ENCODE results near the gene PHAX.
A peak's percentile ranks its signal among the peaks of the same experiment; 100 is the strongest.
"Not testable (repeated sequence)": the region's sequence is repeated elsewhere in the genome, so short reads cannot be mapped to it uniquely, and the experiment has no call there.

PHAX gene

GRCh38 chr5:126664586-126664985, 63.8 kb downstream of the PHAX start:
- DNase-seq, result no peak

GRCh38 chr5:126670109-126670508, 69.4 kb downstream of the PHAX start:
- DNase-seq, result not testable (repeated sequence)

- DNase-seq, result not testable (repeated sequence)
Measured at GRCh38 chr5:126671681-126672080, 70.9 kb downstream of the PHAX start.

- DNase-seq, result no peak
Measured at GRCh38 chr5:126673477-126673876, 72.7 kb downstream of the PHAX start.

GRCh38 chr5:126674145-126674544, 73.4 kb downstream of the PHAX start:
- no peak for DNase-seq

GRCh38 chr5:126675338-126675737, 74.6 kb downstream of the PHAX start:
- DNase-seq, result no peak

- peak; percentile 73 to 76 for DNase-seq
Measured at GRCh38 chr5:126676195-126676624, 75.5 kb downstream of the PHAX start.
